Ectodermal cell (in vitro differentiated cells): ENCODE results near the gene DCP1B.

Source experiments
- H3K27ac ChIP-seq: 2 replicates; pipeline ENCODE4 v1.7.0; 2013; ENCODE audit warnings: mild to moderate bottlenecking, low read depth, low read length; ENCODE audit not compliant: insufficient read depth, poor library complexity, severe bottlenecking
- H3K27me3 ChIP-seq: 2 replicates; pipeline ENCODE4 v1.7.0; 2013; ENCODE audit warnings: mild to moderate bottlenecking, low read length; ENCODE audit not compliant: insufficient read depth, control insufficient read depth, poor library complexity, severe bottlenecking
- H3K36me3 ChIP-seq: one replicate; pipeline ENCODE4 v1.7.0; 2013; ENCODE audit warnings: low read length; ENCODE audit not compliant: control insufficient read depth, insufficient read depth
- H3K4me1 ChIP-seq: one replicate; pipeline ENCODE4 v1.7.0; 2013; ENCODE audit warnings: low read length; ENCODE audit not compliant: control insufficient read depth, insufficient read depth
- H3K4me3 ChIP-seq: 2 replicates; pipeline ENCODE4 v1.7.0; 2013; ENCODE audit warnings: low read depth, low read length, control low read depth; ENCODE audit not compliant: insufficient read depth
- H3K9me3 ChIP-seq: 2 replicates; pipeline ENCODE4 v1.7.0; 2013; ENCODE audit warnings: mild to moderate bottlenecking, low read length, moderate library complexity; ENCODE audit not compliant: control insufficient read depth
- WGBS, 2 experiments: methylation state at CpG; one replicate each; pipeline ENCODE4 v1.1.7; 2013; ENCODE audit warnings: missing lambda C conversion rate in 2 of 2; 5-methylcytosine and 5-hydroxymethylcytosine counted together

The DCP1B gene

GRCh38 chr12:1929241-1929984, 74.8 kb downstream of the DCP1B start:
- Histone ChIP-seq H3K9me3 (no peaks in the 10 kb centered on the region), H3K4me1 (peaks cover 7% of the 10 kb centered on the region), H3K27ac (no peak overlapping the region), H3K27me3 (no peaks in the 10 kb centered on the region), H3K36me3 (no peaks in the 10 kb centered on the region), H3K4me3 (no peak overlapping the region)
- 91 to 92% methylated on average over 11 of the region's 11 CpGs for WGBS, 2 experiments

GRCh38 chr12:1928439-1929121, 75.7 kb downstream of the DCP1B start:
- Histone ChIP-seq H3K4me3 (no peak overlapping the region), H3K9me3 (no peaks in the 10 kb centered on the region), H3K36me3 (no peaks in the 10 kb centered on the region), H3K27ac (no peak overlapping the region), H3K27me3 (no peaks in the 10 kb centered on the region), H3K4me1 (peaks cover 4% of the 10 kb centered on the region)
- 93 to 94% methylated on average over 22 of the region's 22 CpGs for WGBS, 2 experiments

GRCh38 chr12:1927751-1928351, 76.4 kb downstream of the DCP1B start:
- Histone ChIP-seq H3K4me1 (no peaks in the 10 kb centered on the region), H3K36me3 (no peaks in the 10 kb centered on the region), H3K4me3 (no peak overlapping the region), H3K27ac (no peak overlapping the region), H3K27me3 (no peaks in the 10 kb centered on the region), H3K9me3 (no peaks in the 10 kb centered on the region)
- WGBS, 2 experiments = 89 to 92% methylated on average over 15 of the region's 15 CpGs

- 94 to 96% methylated on average over 11 of the region's 11 CpGs for WGBS, 2 experiments
- H3K27me3 ChIP-seq = no peaks in the 10 kb centered on the region
- H3K4me3 ChIP-seq = no peak overlapping the region
- no peaks in the 10 kb centered on the region for H3K4me1 ChIP-seq
- H3K27ac ChIP-seq = no peak overlapping the region
- no peaks in the 10 kb centered on the region for H3K9me3 ChIP-seq
- H3K36me3 ChIP-seq = no peaks in the 10 kb centered on the region
Measured at GRCh38 chr12:1927051-1927680, 77.1 kb downstream of the DCP1B start.

- Histone ChIP-seq H3K36me3 (no peaks in the 10 kb centered on the region), H3K9me3 (no peaks in the 10 kb centered on the region), H3K27me3 (no peaks in the 10 kb centered on the region), H3K27ac (no peak overlapping the region), H3K4me1 (no peaks in the 10 kb centered on the region), H3K4me3 (no peak overlapping the region)
- WGBS, 2 experiments = 92 to 93% methylated on average over 7 of the region's 7 CpGs
Measured at GRCh38 chr12:1926251-1926657, 78.0 kb downstream of the DCP1B start.

GRCh38 chr12:1925684-1926006, 78.6 kb downstream of the DCP1B start:
- no peaks in the 10 kb centered on the region for H3K27me3 ChIP-seq
- H3K4me1 ChIP-seq = no peaks in the 10 kb centered on the region
- no peaks in the 10 kb centered on the region for H3K9me3 ChIP-seq
- no peak overlapping the region for H3K4me3 ChIP-seq
- WGBS, 2 experiments = 90 to 95% methylated on average over 3 of the region's 3 CpGs
- H3K27ac ChIP-seq = no peak overlapping the region
- H3K36me3 ChIP-seq = no peaks in the 10 kb centered on the region

GRCh38 chr12:1924996-1925683, 79.1 kb downstream of the DCP1B start:
- Histone ChIP-seq H3K36me3 (no peaks in the 10 kb centered on the region), H3K27me3 (no peaks in the 10 kb centered on the region), H3K4me3 (no peak overlapping the region), H3K4me1 (no peaks in the 10 kb centered on the region), H3K9me3 (no peaks in the 10 kb centered on the region), H3K27ac (no peak overlapping the region)
- 88 to 91% methylated on average over 7 of the region's 7 CpGs for whole genome bisulfite sequencing, 2 experiments

GRCh38 chr12:1922985-1923384, 81.3 kb downstream of the DCP1B start:
- Histone ChIP-seq H3K27ac (no peak overlapping the region), H3K9me3 (no peaks in the 10 kb centered on the region), H3K4me3 (no peak overlapping the region), H3K4me1 (peaks cover 17% of the 10 kb centered on the region), H3K36me3 (no peaks in the 10 kb centered on the region), H3K27me3 (no peaks in the 10 kb centered on the region)
- WGBS, 2 experiments = 92 to 96% methylated on average over 12 of the region's 12 CpGs

- H3K4me1 ChIP-seq = peaks cover 24% of the 10 kb centered on the region
- H3K36me3 ChIP-seq = no peaks in the 10 kb centered on the region
- 90 to 93% methylated on average over 40 of the region's 40 CpGs for WGBS, 2 experiments
- no peaks in the 10 kb centered on the region for H3K27me3 ChIP-seq
- H3K9me3 ChIP-seq = no peaks in the 10 kb centered on the region
- H3K27ac ChIP-seq = no peak overlapping the region
- no peak overlapping the region for H3K4me3 ChIP-seq
Measured at GRCh38 chr12:1922075-1922709, 82.1 kb downstream of the DCP1B start.
